Heart left ventricle (tissue), 13 donors: ENCODE measurements around the gene OTOGL.

ENCODE experiments used
- POLR2A ChIP-seq, 2 donors: fragments of 450-650 bp; IDR thresholded peaks; one replicate each; pipeline ENCODE4 v1.6.1; 2017; ENCODE audit warnings: antibody characterized with exemption in 2 of 2, mild to moderate bottlenecking in 2 of 2, moderate library complexity in 2 of 2
- TF ChIP-seq, protein P1 (sequence below), 12 donors: fragments of 200-600 bp; sonication (generic) in 4 of 12; IDR thresholded peaks; one replicate each; pipeline versions ENCODE4 v1.5.0 to v1.8.0; 2018 to 2022; ENCODE audit warnings: antibody characterized with exemption in 12 of 12, mild to moderate bottlenecking in 5 of 12
- donor health status: ischemic (EF 13 %, LVEDD 7.1; RV severe dilation, severe dysfunction).
- donor health status: DM: no; HTN: yes; CAD: no.
- donor health status: DM: no; HTN: no; CAD: no.
- donor health status: ischemic (EF 25% LVEDD 6.9; RV normal size, moderate dysfunction).
- donor health status: ischemic (EF 25% LVEDD 5.7; RV mildly dilated, moderate dysfunction).
- donor health status: ischemic (EF 35%, LVEDD 5.7; RV mildly dilated, moderate dysfunction).
- donor health status: nonischemic (EF 11% LVEDD 7.7; RV severe dilation, severe dysfunction).
- donor health status: DM: yes; HTN: yes; CAD: no.
- donor health status: PGD.
- donor health status: ischemic (EF 29% LVEDD 5.4; RV normal size, mild dysfunction).
- donor health status: nonischemic (EF 23%, LVEDD 6.1; RV moderate dilation, normal function).

GRCh38 chr12:80056232-80056631 is 43.1 kb upstream of the OTOGL start:
- TF ChIP-seq, protein P1, sequence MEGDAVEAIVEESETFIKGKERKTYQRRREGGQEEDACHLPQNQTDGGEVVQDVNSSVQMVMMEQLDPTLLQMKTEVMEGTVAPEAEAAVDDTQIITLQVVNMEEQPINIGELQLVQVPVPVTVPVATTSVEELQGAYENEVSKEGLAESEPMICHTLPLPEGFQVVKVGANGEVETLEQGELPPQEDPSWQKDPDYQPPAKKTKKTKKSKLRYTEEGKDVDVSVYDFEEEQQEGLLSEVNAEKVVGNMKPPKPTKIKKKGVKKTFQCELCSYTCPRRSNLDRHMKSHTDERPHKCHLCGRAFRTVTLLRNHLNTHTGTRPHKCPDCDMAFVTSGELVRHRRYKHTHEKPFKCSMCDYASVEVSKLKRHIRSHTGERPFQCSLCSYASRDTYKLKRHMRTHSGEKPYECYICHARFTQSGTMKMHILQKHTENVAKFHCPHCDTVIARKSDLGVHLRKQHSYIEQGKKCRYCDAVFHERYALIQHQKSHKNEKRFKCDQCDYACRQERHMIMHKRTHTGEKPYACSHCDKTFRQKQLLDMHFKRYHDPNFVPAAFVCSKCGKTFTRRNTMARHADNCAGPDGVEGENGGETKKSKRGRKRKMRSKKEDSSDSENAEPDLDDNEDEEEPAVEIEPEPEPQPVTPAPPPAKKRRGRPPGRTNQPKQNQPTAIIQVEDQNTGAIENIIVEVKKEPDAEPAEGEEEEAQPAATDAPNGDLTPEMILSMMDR (IDR thresholded peaks at IDR 0.05) = no peak
- no peak for TF ChIP-seq POLR2A (IDR thresholded peaks at IDR 0.05)
